ENCODE results near the gene GALK2. TPM values are rescaled to one million over a fixed set of nuclear protein-coding genes. Genes with fewer than 3 reads are reported as not detected.
"Not testable (repeated sequence)": the region's sequence is repeated elsewhere in the genome, so short reads cannot be mapped to it uniquely, and the experiment has no call there.

GALK2 gene
- total RNA-seq, 1 experiment from 2014 or later, result 44.2 TPM

DNA sequence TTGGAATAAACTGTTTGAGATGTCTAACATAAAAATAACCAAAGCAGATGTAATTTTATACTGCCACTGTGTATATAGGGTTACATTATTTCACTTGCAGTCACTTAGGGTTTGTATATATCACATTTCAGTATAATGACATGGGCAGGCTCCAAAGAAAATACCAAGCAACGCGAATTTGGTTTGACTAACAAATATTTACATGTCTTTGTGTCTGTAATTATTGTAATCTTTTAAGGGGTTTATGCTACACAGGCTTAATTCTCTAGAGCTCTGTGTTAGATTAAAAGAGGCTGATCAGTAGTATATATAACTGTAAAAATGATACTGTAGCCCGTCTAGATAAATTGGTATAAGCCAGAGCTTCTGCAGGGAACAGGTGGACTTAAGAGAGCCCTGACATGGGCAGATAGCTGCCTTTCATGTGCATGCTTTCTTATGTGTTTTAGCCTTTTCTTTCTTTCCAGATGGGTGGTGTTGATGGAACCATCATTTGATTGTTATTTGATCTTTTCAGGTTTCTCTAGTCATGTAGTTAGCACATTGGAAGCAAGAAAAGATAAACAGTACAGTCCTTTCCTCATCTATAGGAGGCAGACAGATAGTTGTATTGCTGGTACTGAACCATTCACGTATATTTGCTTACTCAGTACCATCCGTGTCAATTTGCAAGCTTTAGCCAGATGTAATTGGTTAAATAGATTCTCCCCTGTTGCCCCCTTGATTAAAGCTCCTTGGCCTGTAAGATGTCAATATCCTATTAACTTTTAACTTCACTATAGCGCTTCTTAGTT, 86.1 kb downstream of the GALK2 start:
- DNase-seq (ENCODE audit: low read depth), result no peak
- in situ Hi-C loops (cut with HindIII; ENCODE audit: low pct_unique_long_range_greater_than_20kb, low sequenced_read_pairs), result no loop called here

DNA sequence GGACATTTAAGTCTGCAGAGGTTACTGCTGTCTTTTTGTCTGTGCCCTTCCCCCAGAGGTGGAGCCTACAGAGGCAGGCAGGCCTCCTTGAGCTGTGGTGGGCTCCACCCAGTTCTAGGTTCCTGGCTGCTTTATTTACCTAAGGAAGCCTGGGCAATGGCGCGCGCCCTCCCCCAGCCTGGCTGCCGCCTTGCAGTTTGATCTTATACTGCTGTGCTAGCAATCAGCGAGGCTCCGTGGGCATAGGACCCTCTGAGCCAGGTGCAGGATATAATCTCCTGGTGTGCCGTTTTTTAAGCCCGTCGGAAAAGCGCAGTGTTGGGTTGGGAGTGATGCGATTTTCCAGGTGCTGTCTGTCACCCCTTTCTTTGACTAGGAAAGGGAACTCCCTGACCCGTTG, 95.1 kb downstream of the GALK2 start:
- in situ Hi-C loops (cut with HindIII; ENCODE audit: low pct_unique_long_range_greater_than_20kb, low sequenced_read_pairs); DNase-seq (ENCODE audit: low read depth): not testable (repeated sequence)

DNA sequence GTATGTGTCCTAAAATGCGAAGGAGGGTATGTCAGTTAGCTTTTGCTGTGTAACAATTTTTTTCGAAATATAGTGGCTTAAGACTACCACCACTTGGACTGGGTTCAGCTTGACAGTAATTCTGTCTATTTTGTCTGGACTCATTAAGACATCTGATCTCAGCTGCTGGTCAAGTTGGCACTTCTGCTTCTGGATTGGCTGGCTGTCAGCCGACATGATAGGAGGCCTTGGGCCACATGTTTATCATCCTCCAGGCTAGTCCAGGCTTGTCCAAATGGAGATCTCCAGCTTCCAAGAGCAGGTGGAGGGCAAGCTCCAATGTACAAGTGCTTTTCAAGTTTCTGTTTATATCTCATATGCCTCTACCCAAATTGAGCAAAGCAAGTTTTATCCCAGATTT, 95.9 kb downstream of the GALK2 start:
- no peak for DNase-seq (ENCODE audit: low read depth)
- in situ Hi-C loops (cut with HindIII; ENCODE audit: low pct_unique_long_range_greater_than_20kb, low sequenced_read_pairs), result no loop called here

DNA sequence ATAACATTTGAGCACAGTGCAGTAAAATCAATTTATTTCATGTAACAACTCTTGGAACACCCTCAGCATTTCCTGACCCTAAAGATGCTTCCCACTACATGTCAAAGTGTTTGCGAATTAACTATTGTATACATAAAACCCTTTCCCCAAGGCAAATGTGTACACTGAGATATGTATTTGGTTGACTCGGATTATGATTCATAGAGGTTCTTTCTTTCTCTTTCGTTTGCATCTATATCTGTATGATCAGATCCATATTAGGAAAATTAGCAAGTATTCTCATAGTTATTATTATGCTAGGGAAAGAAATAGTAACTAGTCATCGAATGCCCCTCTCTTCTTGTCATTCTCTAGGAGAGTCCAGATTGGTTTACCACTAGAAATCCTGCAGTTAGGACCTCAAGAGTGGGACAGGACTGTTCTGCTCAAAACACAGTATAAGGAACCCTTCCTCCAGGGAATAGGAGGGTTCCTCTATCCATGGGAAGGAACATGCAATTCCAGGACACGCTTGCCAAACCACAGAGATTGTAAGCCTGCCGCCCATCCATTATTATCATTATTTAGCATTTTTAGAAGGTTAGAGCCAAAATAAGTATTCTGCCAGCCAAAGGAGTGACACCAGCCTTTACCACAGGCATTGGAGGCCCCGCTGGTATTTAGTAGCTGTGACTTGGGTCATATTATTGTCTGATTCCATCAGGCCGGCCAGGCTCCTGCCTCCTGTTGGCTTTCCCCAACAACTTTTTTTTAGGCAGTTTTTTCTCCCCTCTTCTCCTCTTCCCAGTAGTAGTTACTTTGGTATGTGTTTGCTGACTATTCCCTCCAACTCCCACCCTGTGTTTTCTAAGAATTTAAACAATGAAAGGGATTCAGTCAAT, 100.7 kb downstream of the GALK2 start:
- DNase-seq (ENCODE audit: low read depth), result no peak

DNA sequence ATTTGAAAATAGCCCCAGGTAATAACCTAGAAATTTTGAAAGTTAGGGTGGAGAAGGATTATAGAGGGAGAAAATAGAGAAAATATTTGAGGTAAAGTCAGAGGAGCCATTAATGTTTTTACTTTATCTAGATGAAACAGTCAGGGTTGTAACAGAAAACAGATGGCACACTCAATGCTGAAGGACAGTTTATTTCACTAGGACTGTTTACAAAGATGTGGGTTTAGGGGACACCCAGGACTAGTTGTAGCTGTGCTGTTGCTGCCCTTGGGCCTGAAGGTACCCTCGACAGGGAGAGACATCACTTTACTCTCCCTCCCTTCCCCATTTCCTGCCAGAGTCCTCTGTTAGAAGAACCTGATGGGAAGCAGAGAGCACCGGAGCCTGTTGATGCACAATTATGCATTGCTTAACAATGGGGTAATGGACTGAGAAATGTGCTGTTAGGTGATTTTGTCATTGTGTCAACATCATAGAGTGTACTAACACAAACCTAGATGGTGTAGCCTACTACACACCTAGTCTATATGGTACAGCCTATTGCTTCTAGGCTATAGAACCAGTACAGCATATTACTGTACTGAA, 103.8 kb downstream of the GALK2 start:
- no peak for DNase-seq (ENCODE audit: low read depth)
- in situ Hi-C loops (cut with HindIII; ENCODE audit: low pct_unique_long_range_greater_than_20kb, low sequenced_read_pairs), result no loop called here

More for the DNA sequence above, 100.7 kb downstream of the GALK2 start:
- in situ Hi-C loops (cut with HindIII; ENCODE audit: low pct_unique_long_range_greater_than_20kb, low sequenced_read_pairs), result no loop called here

DNA sequence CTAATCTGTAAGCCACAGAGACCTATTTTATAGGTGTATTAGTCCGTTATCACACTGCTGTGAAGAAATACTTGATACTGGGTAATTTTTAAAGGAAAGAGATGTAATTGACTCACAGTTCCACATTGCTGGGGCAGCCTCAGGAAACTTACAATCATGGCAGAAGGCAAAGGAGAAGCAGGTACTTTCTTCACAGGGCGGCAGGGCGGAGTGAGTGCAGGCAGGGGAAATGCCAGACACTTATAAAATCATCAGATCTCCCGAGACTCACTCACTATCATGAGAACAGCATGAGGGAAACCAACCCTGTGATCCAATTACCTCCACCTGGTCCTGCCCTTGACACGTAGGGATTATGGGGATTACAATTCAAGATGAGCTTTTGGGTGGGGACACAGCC, 108.7 kb downstream of the GALK2 start:
- in situ Hi-C loops (cut with HindIII; ENCODE audit: low pct_unique_long_range_greater_than_20kb, low sequenced_read_pairs), result no loop called here
- DNase-seq (ENCODE audit: low read depth), result no peak

DNA sequence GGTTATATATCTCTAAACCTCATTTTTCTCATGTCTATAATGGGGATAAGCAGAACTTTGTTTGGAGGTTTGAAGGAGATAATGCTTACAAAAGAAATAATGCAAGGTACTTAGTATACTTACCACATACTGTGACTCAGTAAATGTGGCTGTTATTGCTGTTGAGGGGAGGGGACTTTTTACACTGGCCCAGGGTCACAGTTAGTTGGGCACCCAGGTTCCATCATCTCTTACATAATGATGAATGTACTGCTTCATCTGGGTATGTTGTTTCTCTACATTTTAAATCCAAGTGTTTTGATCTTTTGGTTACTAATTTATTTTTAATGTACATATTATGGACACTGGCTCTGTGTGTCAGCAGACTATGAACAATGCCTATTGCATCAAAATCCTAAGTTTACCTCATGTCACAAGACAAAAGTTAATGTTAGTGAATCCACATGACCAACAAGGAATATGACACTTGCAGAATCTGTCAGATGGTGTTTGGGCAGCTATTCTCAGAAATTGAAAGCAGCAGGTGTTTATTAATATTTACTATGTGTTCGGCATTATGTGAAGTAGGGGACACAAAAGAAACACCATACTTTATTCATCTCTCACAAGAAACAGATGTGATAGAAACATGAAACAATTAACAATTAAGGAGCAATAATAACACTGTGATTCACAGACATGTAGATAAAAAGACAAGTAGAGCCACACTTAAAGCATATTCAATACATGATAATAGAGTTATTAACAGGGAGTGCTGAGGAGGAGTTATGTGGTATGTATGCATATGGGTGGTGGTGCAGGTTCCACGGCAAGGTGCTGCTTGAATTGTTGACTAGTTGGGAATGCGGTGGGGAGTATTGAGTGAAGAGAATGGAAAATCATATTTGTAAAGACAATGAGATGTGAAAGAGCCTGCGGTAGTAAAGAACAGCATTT, 109.7 kb downstream of the GALK2 start:
- DNase-seq (ENCODE audit: low read depth), result peak; percentile 22
- in situ Hi-C loops (cut with HindIII; ENCODE audit: low pct_unique_long_range_greater_than_20kb, low sequenced_read_pairs), result no loop called here

DNA sequence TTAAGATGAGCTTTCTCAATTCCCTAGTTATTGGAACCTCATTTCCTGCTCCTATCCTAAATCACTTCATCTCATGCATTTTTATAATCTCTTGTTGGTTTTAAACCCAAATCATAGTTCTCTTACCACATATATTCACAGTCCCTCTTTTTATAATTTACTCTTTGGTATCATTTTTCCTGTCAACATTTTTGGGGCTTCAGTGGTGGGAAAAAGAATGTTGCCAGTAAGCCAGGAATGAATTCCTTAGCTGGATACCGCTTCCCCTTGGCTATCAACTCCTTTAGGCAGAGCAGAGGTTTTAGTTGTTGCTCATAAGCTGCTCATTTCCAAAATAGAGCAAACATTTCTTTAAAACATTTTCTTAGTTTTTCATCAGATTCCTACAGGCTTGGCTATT, 112.3 kb downstream of the GALK2 start:
- DNase-seq (ENCODE audit: low read depth), result no peak
- in situ Hi-C loops (cut with HindIII; ENCODE audit: low pct_unique_long_range_greater_than_20kb, low sequenced_read_pairs), result no loop called here

DNA sequence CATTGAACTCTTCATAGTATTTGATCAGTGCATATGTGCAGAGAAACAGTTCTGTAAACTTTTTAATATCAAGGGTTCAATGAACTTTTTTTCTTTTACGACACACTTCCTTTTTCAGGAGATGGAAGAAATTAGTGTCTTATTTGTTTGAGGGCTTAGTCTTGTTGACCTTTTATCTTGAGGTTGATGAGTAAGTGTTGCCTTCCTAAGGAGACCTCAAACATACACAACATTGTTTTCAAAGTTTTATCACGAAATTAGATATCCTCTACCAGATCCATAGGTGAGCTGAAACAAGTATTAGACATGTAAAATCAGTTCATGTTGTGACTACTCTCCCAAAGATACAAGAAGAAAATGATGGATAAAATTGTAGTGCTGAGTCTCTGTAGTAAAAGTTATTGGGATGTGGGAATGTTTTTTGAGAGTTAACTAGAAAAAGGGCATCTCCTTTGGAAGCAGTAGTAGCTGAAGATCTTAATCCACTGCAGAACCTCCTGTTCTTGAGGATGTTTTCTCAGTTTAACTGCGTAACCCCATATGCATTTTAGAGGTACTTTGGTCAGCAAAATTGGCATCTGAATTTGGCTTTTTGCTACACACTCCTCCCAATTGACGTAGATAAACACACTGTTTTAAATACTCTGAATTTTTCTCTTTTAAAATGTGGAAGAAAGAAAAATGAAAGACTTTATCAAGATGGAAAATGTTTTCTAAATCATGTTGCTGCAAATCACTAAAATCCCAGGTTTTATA, 116.8 kb downstream of the GALK2 start:
- in situ Hi-C loops (cut with HindIII; ENCODE audit: low pct_unique_long_range_greater_than_20kb, low sequenced_read_pairs), result no loop called here
- DNase-seq (ENCODE audit: low read depth), result no peak

DNA sequence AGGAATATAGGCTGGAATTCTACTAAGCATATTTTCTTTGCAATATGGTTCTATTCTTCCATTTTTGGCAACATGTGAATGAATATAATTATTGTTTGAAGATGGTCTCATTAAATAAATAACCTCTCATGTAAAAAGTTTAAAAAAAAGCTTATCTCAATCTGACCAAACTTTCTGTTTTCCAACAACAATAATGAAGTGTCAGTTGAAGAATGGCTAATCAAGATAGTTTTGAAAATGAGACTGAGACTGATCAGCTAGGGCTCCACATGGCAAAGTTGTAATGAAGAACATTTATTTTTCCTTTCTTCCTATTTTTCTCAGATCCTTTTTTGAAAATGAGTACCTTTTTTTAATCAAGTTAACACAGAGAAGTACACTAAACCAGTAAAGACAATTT, 117.4 kb downstream of the GALK2 start:
- no peak for DNase-seq (ENCODE audit: low read depth)
- in situ Hi-C loops (cut with HindIII; ENCODE audit: low pct_unique_long_range_greater_than_20kb, low sequenced_read_pairs), result no loop called here

DNA sequence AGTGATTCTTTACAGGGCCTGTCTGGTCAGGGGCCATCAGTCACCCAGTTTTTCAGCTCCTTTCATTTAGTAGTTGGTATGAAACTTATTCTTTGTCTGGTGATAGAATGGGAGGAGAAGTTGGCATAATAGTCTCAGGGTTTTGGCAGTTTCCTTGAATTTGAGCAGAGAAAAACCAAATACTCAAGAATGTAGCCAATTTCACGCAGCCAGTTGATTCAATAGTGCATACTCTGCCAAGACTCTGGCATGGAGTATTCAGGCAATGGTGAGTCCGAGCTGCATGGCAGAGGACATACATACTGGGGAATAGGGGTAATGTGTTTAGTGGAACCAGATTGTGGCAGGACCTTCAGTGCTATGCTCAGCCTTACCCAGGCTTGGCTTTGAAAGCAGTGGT, 118.3 kb downstream of the GALK2 start:
- in situ Hi-C loops (cut with HindIII; ENCODE audit: low pct_unique_long_range_greater_than_20kb, low sequenced_read_pairs), result no loop called here
- no peak for DNase-seq (ENCODE audit: low read depth)

DNA sequence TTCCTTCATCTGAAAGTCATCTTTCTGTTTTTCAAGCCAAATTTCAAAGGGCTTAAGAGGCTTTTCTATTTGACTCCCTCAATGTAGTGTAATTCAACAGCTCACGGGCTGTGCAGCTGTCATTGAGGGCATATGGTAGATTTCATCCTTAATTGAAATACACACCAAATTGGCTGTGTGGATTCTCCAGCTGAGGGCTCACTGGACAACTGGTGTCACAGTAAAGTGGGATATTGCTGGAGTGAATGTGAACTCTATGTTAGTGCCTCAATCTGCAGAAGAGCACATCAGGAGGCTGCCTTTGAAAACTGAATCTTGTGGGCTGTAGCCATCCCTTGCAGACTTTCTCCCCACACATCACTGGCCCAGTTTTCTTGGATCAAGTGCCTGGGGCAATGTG, 120.1 kb downstream of the GALK2 start:
- in situ Hi-C loops (cut with HindIII; ENCODE audit: low pct_unique_long_range_greater_than_20kb, low sequenced_read_pairs), result no loop called here
- DNase-seq (ENCODE audit: low read depth), result no peak

DNA sequence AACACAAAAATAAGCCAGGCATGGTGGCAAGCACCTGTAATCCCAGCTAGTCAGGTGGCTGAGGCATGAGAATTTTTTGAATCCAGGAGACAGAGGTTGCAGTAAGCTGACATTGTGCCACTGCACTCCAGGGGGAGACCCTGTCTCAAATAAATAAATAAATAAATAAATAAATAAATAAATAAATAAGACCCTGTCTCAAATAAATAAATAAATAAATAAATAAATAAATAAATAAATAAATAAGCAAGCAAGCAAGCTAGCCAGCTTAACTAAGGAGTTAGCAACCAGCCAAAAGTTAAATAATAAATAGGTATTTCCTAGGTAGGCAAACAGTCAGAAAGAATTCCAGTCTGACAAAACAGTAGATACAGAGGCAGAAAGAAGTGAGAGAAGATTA, 123.9 kb downstream of the GALK2 start:
- in situ Hi-C loops (cut with HindIII; ENCODE audit: low pct_unique_long_range_greater_than_20kb, low sequenced_read_pairs), result no loop called here
- no peak for DNase-seq (ENCODE audit: low read depth)

DNA sequence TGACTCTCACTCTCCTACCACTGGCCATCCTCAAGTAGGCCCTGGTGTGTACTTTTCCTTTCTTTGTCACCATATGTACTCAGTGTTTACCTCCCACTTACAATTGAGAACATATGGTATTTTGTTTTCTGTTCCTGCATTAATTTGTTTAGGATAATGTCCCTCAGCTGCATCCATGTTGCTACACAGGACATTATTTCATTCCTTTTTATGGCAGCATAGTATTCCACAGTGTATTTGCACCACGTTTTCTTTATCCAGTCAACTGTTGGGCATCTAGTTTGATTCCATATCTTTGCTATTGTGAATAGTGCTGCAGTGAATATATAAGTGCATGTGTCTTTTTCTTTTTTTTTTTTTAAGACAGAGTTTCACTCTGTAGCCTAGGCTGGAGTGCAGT, 126.2 kb downstream of the GALK2 start:
- in situ Hi-C loops (cut with HindIII; ENCODE audit: low pct_unique_long_range_greater_than_20kb, low sequenced_read_pairs), result no loop called here
- DNase-seq (ENCODE audit: low read depth), result no peak

DNA sequence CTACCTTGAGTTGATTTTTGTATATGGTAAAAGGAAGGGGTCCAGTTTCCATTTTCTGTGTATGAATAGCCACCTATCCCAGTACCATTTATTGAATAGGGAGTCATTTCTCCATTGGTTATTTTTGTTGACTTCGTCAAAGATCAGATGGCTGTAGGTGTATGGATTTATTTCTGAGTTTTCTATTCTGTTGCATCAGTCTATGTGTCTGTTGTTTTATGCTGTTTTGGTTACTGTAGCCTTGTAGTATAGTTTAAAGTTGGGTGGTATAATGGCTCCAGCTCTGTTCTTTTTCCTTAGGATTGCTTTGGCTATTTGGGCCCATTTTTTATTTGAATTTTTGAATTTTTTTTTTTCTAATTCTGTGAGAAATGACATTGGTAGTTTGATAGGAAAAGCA, 127.5 kb downstream of the GALK2 start:
- in situ Hi-C loops (cut with HindIII; ENCODE audit: low pct_unique_long_range_greater_than_20kb, low sequenced_read_pairs), result no loop called here
- DNase-seq (ENCODE audit: low read depth), result no peak

DNA sequence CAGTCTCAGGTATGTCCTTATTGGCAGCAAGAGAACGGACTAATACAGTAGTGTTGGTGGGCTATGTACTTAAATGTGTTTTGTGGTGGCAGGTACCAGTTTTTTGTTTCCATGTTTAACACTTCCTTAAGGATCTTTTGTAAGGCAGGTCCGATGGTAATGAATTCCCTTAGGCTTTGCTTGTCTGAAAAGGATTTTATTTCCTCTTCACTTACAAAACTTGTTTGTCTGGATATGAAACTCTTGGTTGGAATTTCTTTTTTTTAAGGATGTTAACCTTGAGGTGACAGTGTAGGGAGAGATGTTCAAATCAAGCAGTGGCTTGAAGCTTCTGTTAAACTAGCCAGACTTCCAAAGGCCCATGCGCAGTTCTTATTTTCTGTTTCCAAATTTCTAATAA, 130.8 kb downstream of the GALK2 start:
- DNase-seq (ENCODE audit: low read depth), result no peak
- in situ Hi-C loops (cut with HindIII; ENCODE audit: low pct_unique_long_range_greater_than_20kb, low sequenced_read_pairs), result no loop called here

DNA sequence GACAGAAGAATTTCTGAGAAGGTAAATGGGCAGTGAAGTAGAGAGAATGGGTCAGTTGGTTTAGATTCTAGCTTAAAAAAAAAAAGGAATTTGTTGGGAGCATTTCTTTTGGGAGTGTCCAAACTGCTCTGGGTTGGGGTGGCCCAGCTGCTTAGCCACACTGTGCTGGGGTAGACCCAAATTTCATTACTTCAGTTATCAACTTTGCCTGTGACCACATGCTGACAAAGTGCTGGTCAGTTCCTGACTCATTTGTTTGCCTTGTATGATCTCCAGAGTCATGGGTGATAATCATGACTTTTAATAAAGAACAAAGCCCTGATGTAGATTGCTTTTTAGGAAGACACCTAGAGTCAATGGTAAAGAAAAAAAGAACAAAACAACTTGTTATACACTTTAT, 131.5 kb downstream of the GALK2 start:
- DNase-seq (ENCODE audit: low read depth), result no peak
- in situ Hi-C loops (cut with HindIII; ENCODE audit: low pct_unique_long_range_greater_than_20kb, low sequenced_read_pairs), result no loop called here

DNA sequence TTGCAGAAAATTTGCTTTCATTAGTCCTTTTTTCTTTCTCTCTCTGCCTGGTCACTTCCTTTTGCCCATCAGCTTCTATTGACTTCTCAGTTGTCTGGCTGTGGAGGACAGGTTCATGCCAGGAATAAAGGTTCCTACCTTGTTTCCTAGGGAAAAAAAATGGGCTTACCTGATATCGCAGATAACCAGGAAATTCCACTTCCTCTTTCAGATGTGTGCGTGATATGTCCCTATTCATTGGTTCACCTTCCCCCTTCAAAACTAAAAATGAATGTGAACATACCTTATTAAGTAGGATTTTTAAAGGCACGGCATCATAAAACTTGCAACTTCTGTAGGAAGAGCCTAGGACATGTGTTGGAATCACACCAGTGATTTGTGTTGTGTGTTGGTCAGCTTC, 133.0 kb downstream of the GALK2 start:
- in situ Hi-C loops (cut with HindIII; ENCODE audit: low pct_unique_long_range_greater_than_20kb, low sequenced_read_pairs), result no loop called here

More for the DNA sequence above, 133.0 kb downstream of the GALK2 start:
- DNase-seq (ENCODE audit: low read depth), result no peak

Data from Caki2 (cell line).